ENCODE results near the gene ADCK2. TPM values are rescaled to one million over a fixed set of nuclear protein-coding genes. Genes with fewer than 3 reads are reported as not detected.

ADCK2 gene
- total RNA-seq, 4 donors from 2014 or later: 19.2 to 43.5 (median 26.8) TPM

GRCh38 chr7:140685407-140686087, 12.8 kb downstream of the ADCK2 start:
- Histone ChIP-seq H3K27ac (replicated peaks in 1 of 4) (no peak overlapping the region), H3K4me3 (no peak overlapping the region), H3K36me3 (peaks cover 34 to 97% (median 75%) of the 10 kb centered on the region in 4 donors), H3K4me1 (no peaks in the 10 kb centered on the region), H3K27me3 (no peaks in the 10 kb centered on the region), H3K9me3 (no peaks in the 10 kb centered on the region)
- TF ChIP-seq POLR2AphosphoS5 (IDR thresholded peaks at IDR 0.05) (no peak), EP300 (IDR thresholded peaks at IDR 0.05) (no peak), POLR2A (IDR thresholded peaks at IDR 0.05; ENCODE audit: low read depth) (no peak), CTCF (IDR thresholded peaks at IDR 0.05) (no peak)
- intact Hi-C loops (cut with DNase I): no loop called here
- WGBS: 81% methylated on average over 9 of the region's 10 CpGs
- no peak for DNase-seq (ENCODE audit: extremely low spot score)

- no peak for DNase-seq (ENCODE audit: extremely low spot score)
- Histone ChIP-seq H3K4me3 (no peak overlapping the region), H3K36me3 (peaks cover 29 to 97% (median 75%) of the 10 kb centered on the region in 4 donors), H3K27ac (replicated peaks in 1 of 4) (no peak overlapping the region), H3K27me3 (no peaks in the 10 kb centered on the region), H3K4me1 (no peaks in the 10 kb centered on the region), H3K9me3 (no peaks in the 10 kb centered on the region)
- WGBS: 99% methylated on average over 11 of the region's 11 CpGs
- TF ChIP-seq EP300 (IDR thresholded peaks at IDR 0.05) (no peak), CTCF (IDR thresholded peaks at IDR 0.05) (no peak), POLR2A (IDR thresholded peaks at IDR 0.05; ENCODE audit: low read depth) (no peak), POLR2AphosphoS5 (IDR thresholded peaks at IDR 0.05) (no peak)
- intact Hi-C loops (cut with DNase I): no loop called here
These were observed 14.2 kb downstream of the ADCK2 start for GRCh38 chr7:140686921-140687320.

- no peak for DNase-seq (ENCODE audit: extremely low spot score)
- H3K27me3 ChIP-seq: no peaks in the 10 kb centered on the region
These were observed 15.6 kb downstream of the ADCK2 start for GRCh38 chr7:140688341-140688740.

GRCh38 chr7:140689199-140690152, 16.7 kb downstream of the ADCK2 start:
- Histone ChIP-seq H3K9me3 (no peaks in the 10 kb centered on the region), H3K27ac (replicated peaks in 1 of 4) (no peak overlapping the region), H3K4me1 (no peaks in the 10 kb centered on the region), H3K27me3 (no peaks in the 10 kb centered on the region), H3K4me3 (no peak overlapping the region), H3K36me3 (peaks cover 21 to 99% (median 70%) of the 10 kb centered on the region in 4 donors)
- no peak for TF ChIP-seq CTCF (IDR thresholded peaks at IDR 0.05)
- TF ChIP-seq POLR2A (IDR thresholded peaks at IDR 0.05; ENCODE audit: low read depth): no peak
- no peak for TF ChIP-seq POLR2AphosphoS5 (IDR thresholded peaks at IDR 0.05)
- TF ChIP-seq EP300 (IDR thresholded peaks at IDR 0.05): no peak
- WGBS: 93% methylated on average over 16 of the region's 16 CpGs
- no peak for DNase-seq (ENCODE audit: extremely low spot score)
- intact Hi-C loops (cut with DNase I): loop anchor here (10.0 kb wide), 1 partner anchor 325 kb away; the partner anchor contains the start of gene MRPS33

More at GRCh38 chr7:140688341-140688740, 15.6 kb downstream of the ADCK2 start:
- Histone ChIP-seq H3K27ac (replicated peaks in 1 of 4) (no peak overlapping the region), H3K4me1 (no peaks in the 10 kb centered on the region), H3K9me3 (no peaks in the 10 kb centered on the region), H3K36me3 (peaks cover 22 to 100% (median 74%) of the 10 kb centered on the region in 4 donors), H3K4me3 (no peak overlapping the region)
- no peak for TF ChIP-seq EP300 (IDR thresholded peaks at IDR 0.05)
- TF ChIP-seq POLR2A (IDR thresholded peaks at IDR 0.05; ENCODE audit: low read depth): no peak
- no peak for TF ChIP-seq CTCF (IDR thresholded peaks at IDR 0.05)
- no peak for TF ChIP-seq POLR2AphosphoS5 (IDR thresholded peaks at IDR 0.05)
- WGBS: 88% methylated on average over 6 of the region's 6 CpGs
- intact Hi-C loops (cut with DNase I): no loop called here
